Islet of Langerhans (tissue), 1 donor: ENCODE results near the gene SLITRK4.

Experiments
- FAIRE-seq: peaks from one replicate; lab custom pipeline; 2011; peaks lifted over from hg19 to GRCh38; lab: Jason Lieb, UNC

The SLITRK4 gene

GRCh38 chrX:143635915-143636314 lies at the start of gene SLITRK4:
TSS of gene SLITRK4 (minus strand) at chrX:143636101. CDS start at chrX:143631108, 4,993 bp downstream.
- FAIRE-seq = no peak

GRCh38 chrX:143683486-143683885 lies 47.6 kb upstream of the SLITRK4 start:
- no peak for FAIRE-seq

GRCh38 chrX:143674926-143675325 lies 39.0 kb upstream of the SLITRK4 start:
- FAIRE-seq = no peak

- peak; percentile 41 for FAIRE-seq
Measured at GRCh38 chrX:143669395-143669794, 33.5 kb upstream of the SLITRK4 start.

- peak; percentile 98 for FAIRE-seq
Measured at GRCh38 chrX:143664302-143664701, 28.4 kb upstream of the SLITRK4 start.

- no peak for FAIRE-seq
Measured at GRCh38 chrX:143663755-143664154, 27.9 kb upstream of the SLITRK4 start.

GRCh38 chrX:143661286-143661685 lies 25.4 kb upstream of the SLITRK4 start:
- FAIRE-seq = no peak

GRCh38 chrX:143648705-143649104 lies 12.8 kb upstream of the SLITRK4 start:
- FAIRE-seq = no peak

GRCh38 chrX:143642426-143642825 lies 6.5 kb upstream of the SLITRK4 start:
- FAIRE-seq = no peak

GRCh38 chrX:143636831-143637230 lies 930 bp upstream of the SLITRK4 start:
- no peak for FAIRE-seq

- no peak for FAIRE-seq
Measured at GRCh38 chrX:143634663-143635455, 1.0 kb downstream of the SLITRK4 start.

- no peak for FAIRE-seq
Measured at GRCh38 chrX:143634309-143634662, 1.6 kb downstream of the SLITRK4 start.

- FAIRE-seq = no peak
Measured at GRCh38 chrX:143633461-143634308, 2.2 kb downstream of the SLITRK4 start.

GRCh38 chrX:143632625-143633410 lies 3.1 kb downstream of the SLITRK4 start:
- FAIRE-seq = no peak

- no peak for FAIRE-seq
Measured at GRCh38 chrX:143623657-143624056, 12.2 kb downstream of the SLITRK4 start.

- FAIRE-seq = no peak
Measured at GRCh38 chrX:143621276-143621675, 14.6 kb downstream of the SLITRK4 start.

- no peak for FAIRE-seq
Measured at GRCh38 chrX:143615851-143616250, 20.1 kb downstream of the SLITRK4 start.

- FAIRE-seq = no peak
Measured at GRCh38 chrX:143601809-143602208, 34.1 kb downstream of the SLITRK4 start.

- no peak for FAIRE-seq
Measured at GRCh38 chrX:143581240-143581639, 54.7 kb downstream of the SLITRK4 start.

GRCh38 chrX:143580266-143580665 lies 55.6 kb downstream of the SLITRK4 start:
- no peak for FAIRE-seq
